AG08395 (cell line): ENCODE results near the gene ZNF25.
"Not testable (repeated sequence)": the region's sequence is repeated elsewhere in the genome, so short reads cannot be mapped to it uniquely, and the experiment has no call there.

Experiments used
- DNase-seq: peaks from one replicate; pipeline ENCODE4 v3.0.0; 2012; ENCODE audit warnings: mixed read lengths, low spot score

ZNF25 gene

DNA sequence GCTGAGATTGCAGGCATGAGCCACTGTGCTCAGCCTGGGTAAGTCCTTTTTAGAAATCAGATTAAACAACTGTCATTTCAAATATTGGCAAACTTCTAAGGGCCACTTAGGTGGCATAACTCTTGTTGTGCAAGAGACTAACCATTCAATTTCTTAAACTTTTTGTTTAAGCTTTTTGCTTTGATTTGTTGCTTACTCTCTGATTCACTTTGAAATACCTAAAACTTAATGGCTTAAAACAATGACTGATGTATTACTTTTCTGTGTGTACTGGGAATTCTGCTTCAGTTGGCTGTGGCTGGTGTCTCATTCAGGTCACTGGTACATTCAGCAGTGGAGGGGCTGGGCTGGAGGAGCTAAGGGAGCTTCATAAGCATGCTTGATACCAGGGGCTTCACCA is 28.9 kb downstream of the ZNF25 start:
- DNase-seq: no peak

DNA sequence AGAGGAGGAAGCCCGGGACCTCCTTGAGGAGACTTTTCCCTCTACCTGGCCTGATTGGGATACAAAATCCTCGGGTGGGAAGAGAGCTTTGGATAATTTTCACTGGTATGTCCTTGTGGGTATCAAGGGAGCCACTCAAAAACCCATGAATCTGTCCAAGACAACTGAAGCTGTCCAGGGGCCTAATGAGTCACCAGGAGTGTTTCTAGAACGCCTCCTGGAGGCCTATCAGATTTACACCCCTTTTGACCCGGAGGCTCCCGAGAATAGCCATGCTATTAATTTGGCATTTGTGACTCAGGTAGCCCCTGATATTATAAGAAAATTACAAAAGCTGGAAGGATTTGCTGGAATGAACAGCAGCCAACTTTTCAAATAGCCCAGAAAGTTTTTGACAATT is 38.6 kb downstream of the ZNF25 start:
- no peak for DNase-seq

DNA sequence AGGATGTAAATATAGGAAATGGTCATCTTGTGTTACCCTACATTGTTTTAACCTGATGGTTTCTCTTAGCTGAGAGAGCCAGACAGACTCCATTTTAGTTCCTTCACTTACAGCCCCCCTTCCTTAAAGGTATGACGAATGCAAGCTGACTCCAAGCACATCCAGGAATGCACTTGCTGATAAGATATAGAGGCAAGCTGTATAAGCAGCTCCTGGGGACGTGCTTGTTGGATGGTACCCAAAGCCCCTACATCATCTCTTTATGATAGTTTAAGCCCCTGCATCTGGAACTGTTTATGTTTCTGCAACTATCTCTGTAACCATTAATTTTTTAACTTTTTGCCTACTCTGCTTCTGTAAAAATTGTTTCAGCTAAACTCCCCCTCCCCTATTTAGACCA is 41.7 kb downstream of the ZNF25 start:
- DNase-seq: no peak

DNA sequence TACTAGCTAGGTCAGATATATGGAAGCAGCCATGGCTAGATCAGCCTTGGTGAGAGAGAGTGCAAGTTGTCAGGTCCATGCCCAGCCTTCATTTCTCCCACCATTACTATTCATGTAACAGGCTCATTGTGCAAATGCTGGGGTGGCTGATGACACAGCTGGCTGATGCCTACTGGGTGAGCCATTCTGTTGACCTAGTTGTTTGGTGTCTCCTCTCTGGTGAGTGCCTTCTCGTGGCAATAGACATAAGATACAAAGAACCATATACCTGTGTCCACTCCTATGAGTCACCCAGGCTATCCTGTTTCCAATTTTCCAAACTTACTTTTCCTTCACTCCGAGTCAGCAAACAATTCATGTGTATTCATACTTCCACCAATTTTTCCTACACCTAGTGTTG is 46.0 kb downstream of the ZNF25 start:
- DNase-seq: no peak

DNA sequence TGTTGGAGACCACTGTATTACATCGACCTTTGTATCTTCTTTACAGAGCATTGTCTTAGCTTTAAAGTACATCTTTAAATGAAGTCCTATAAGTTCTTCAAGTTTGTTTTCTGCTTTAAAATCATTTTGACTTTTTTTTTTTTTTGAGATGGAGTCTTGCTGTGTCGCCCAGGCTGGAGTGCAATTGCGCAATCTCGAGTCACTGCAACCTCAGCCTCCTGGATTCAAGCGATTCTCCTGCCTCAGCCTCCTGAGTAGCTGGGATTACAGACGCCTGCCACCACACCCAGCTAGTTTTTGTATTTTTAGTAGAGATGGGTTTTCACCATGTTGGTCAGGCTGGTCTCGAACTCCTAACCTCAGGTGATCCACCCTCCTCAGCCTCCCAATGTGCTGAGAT is 68.3 kb downstream of the ZNF25 start:
- not testable (repeated sequence) for DNase-seq

GRCh38 chr10:37906382-37906781 is 70.1 kb downstream of the ZNF25 start:
- no peak for DNase-seq
